RWPE2 (cell line): ENCODE data around the gene INPP5J.
"Not testable (repeated sequence)": the region's sequence is repeated elsewhere in the genome, so short reads cannot be mapped to it uniquely, and the experiment has no call there.

Experiments used
- ATAC-seq: fragments of 200-7000 bp; cut with Tn5 transposase; 3 replicates; pipeline ENCODE4 v1.9.1; 2021; ENCODE audit warnings: low read depth
- DNase-seq: peaks from one replicate; pipeline ENCODE4 v3.0.0-alpha.2; 2020; ENCODE audit warnings: low spot score
- H3K27ac ChIP-seq: fragments of 450-650 bp; 2 replicates; pipeline ENCODE4 v1.5.1; 2017; ENCODE audit warnings: mild to moderate bottlenecking; ENCODE audit not compliant: poor library complexity, severe bottlenecking
- H3K27me3 ChIP-seq: fragments of 250-450 bp; sonication (Bioruptor Pico); 2 replicates; pipeline ENCODE4 v1.5.1; 2021; ENCODE audit warnings: mild to moderate bottlenecking, moderate library complexity; ENCODE audit not compliant: insufficient read depth, poor library complexity, severe bottlenecking
- H3K36me3 ChIP-seq: fragments of 250-450 bp; sonication (Bioruptor Pico); 2 replicates; pipeline ENCODE4 v1.5.1; 2020; ENCODE audit warnings: low read depth, mild to moderate bottlenecking, moderate library complexity
- H3K4me1 ChIP-seq: fragments of 250-450 bp; sonication (Bioruptor Pico); 2 replicates; pipeline ENCODE4 v1.5.1; 2021; ENCODE audit warnings: mild to moderate bottlenecking, moderate library complexity; ENCODE audit not compliant: insufficient read depth, poor library complexity, severe bottlenecking
- H3K4me3 ChIP-seq: fragments of 250-450 bp; sonication (Bioruptor Pico); 2 replicates; pipeline ENCODE4 v1.5.1; 2021; ENCODE audit warnings: mild to moderate bottlenecking, moderate library complexity; ENCODE audit not compliant: severe bottlenecking
- H3K9me3 ChIP-seq: fragments of 250-450 bp; sonication (Bioruptor Pico); 2 replicates; pipeline ENCODE4 v1.5.1; 2021; ENCODE audit warnings: mild to moderate bottlenecking, moderate library complexity; ENCODE audit not compliant: severe bottlenecking
- TF ChIP-seq, protein P1 (sequence below): fragments of 450-650 bp; IDR thresholded peaks from one replicate; pipeline ENCODE4 v1.5.1; 2017; ENCODE audit warnings: mild to moderate bottlenecking, moderate library complexity; ENCODE audit not compliant: poor library complexity, severe bottlenecking

The INPP5J gene

DNA sequence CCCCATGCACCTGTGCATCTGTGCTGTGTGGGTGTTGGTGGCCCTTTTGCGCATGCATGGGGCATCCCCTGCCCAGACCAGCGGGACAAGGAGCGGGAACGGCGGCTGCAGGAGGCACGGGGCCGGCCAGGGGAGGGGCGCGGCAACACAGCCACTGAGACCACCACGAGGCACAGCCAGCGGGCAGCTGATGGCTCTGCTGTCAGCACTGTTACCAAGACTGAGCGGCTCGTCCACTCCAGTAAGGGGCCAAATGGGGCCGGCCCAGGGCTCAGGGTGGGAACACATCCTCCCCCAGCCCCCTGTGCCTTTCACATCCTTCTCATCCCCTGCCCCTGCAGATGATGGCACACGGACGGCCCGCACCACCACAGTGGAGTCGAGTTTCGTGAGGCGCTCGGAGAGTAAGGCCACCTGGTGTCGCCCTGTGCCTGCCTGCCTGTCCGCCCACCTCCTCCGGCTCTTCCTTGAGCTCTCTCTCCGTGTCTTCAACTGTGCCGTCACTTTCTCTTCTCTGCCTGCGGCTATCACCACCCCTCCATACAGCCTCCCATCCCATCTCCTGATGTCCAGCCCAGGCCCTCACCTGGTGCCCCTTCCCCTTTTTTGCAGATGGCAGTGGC lies 26.0 kb upstream of the INPP5J start:
- TF ChIP-seq, protein P1, sequence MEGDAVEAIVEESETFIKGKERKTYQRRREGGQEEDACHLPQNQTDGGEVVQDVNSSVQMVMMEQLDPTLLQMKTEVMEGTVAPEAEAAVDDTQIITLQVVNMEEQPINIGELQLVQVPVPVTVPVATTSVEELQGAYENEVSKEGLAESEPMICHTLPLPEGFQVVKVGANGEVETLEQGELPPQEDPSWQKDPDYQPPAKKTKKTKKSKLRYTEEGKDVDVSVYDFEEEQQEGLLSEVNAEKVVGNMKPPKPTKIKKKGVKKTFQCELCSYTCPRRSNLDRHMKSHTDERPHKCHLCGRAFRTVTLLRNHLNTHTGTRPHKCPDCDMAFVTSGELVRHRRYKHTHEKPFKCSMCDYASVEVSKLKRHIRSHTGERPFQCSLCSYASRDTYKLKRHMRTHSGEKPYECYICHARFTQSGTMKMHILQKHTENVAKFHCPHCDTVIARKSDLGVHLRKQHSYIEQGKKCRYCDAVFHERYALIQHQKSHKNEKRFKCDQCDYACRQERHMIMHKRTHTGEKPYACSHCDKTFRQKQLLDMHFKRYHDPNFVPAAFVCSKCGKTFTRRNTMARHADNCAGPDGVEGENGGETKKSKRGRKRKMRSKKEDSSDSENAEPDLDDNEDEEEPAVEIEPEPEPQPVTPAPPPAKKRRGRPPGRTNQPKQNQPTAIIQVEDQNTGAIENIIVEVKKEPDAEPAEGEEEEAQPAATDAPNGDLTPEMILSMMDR = no peak
- H3K4me3 ChIP-seq = no peak overlapping the region
- no peak for DNase-seq
- ATAC-seq = no peak
- no peak overlapping the region for H3K27ac ChIP-seq
- H3K9me3 ChIP-seq = no peaks in the 10 kb centered on the region
- H3K36me3 ChIP-seq = peaks cover 92% of the 10 kb centered on the region
- no peaks in the 10 kb centered on the region for H3K27me3 ChIP-seq
- H3K4me1 ChIP-seq = no peaks in the 10 kb centered on the region

DNA sequence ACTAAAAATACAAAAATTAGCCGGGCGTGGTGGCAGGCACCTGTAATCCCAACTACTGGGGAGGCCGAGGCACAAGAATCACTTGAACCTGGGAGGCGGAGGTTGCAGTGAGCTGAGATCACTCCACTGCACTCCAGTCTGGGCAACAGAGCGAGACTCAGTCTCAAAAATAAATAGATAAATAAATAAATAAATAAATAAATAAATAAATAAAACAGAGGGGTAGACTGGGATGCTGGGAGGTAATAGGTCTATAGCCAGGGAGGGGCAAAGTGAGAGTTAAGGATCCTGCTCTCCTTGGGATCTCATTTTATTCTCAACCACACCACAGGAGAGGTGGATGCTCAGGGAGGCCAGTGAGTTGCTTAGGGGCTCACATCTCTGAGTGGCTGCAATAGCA lies 25.2 kb upstream of the INPP5J start:
- H3K27me3 ChIP-seq, H3K9me3 ChIP-seq, H3K4me1 ChIP-seq, ATAC-seq, H3K27ac ChIP-seq, DNase-seq, H3K4me3 ChIP-seq: not testable (repeated sequence)
- peaks cover 92% of the 10 kb centered on the region for H3K36me3 ChIP-seq

- TF ChIP-seq, protein P1 = no peak
- H3K36me3 ChIP-seq = peaks cover 92% of the 10 kb centered on the region
Observed at GRCh38 chr22:31097941-31098631, 24.7 kb upstream of the INPP5J start.

GRCh38 chr22:31098632-31099110 lies 24.1 kb upstream of the INPP5J start:
- TF ChIP-seq, protein P1 = no peak
- H3K36me3 ChIP-seq = peaks cover 89% of the 10 kb centered on the region
- H3K9me3 ChIP-seq = no peaks in the 10 kb centered on the region
- no peak overlapping the region for H3K27ac ChIP-seq
- no peaks in the 10 kb centered on the region for H3K27me3 ChIP-seq
- H3K4me3 ChIP-seq = no peak overlapping the region
- ATAC-seq = no peak
- DNase-seq = no peak
- no peaks in the 10 kb centered on the region for H3K4me1 ChIP-seq

More at GRCh38 chr22:31097941-31098631, 24.7 kb upstream of the INPP5J start:
- no peak overlapping the region for H3K27ac ChIP-seq
- H3K4me3 ChIP-seq = no peak overlapping the region
- no peak for ATAC-seq
- no peak for DNase-seq
- no peaks in the 10 kb centered on the region for H3K9me3 ChIP-seq
- H3K27me3 ChIP-seq = no peaks in the 10 kb centered on the region
- H3K4me1 ChIP-seq = no peaks in the 10 kb centered on the region

DNA sequence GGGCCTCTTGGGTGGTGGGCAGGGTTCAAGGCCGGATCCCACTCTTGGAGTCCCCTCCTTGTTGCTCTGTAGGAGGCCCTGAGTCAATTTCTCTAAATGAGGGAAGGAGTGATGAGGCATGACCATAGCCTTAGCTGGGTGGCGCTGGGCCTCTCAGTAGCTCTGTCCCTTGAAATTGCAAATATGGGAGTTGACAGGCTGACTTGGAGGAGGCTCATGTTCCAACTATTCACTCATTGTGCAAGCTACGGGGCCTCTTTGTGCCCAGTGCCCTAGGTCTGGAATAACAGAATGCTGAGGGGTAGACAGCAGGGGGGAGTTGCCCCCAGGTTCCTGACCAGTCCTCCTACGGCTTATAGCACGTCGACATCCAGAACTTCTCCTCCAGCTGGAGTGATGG lies 23.4 kb upstream of the INPP5J start:
- ATAC-seq (no peak), DNase-seq (no peak)
- H3K9me3 ChIP-seq = no peaks in the 10 kb centered on the region
- TF ChIP-seq, protein P1 = no peak
- no peak overlapping the region for H3K4me3 ChIP-seq
- H3K4me1 ChIP-seq = no peaks in the 10 kb centered on the region
- H3K27me3 ChIP-seq = no peaks in the 10 kb centered on the region
- H3K27ac ChIP-seq = no peak overlapping the region
- H3K36me3 ChIP-seq = peaks cover 82% of the 10 kb centered on the region
